PC-9 (cell line): ENCODE data around the gene GHRH. TPM values are rescaled to one million over a fixed set of nuclear protein-coding genes. Genes with fewer than 3 reads are reported as not detected.

Experiments
- BruUV-seq: library from RNA; stranded (reverse); fragments of 400-500 nt; replicated peaks from 2 replicates; lab custom pipeline; 2021; lab: Mats Ljungman, UMichigan
- CTCF ChIA-PET: fragments of 300-600 bp; sonication (Branson Sonifier 250); formaldehyde crosslinking; loops from one replicate; lab custom pipeline; 2022; ENCODE audit warnings: antibody characterized with exemption; lab: Charles Lee
- POLR2A ChIA-PET: fragments of 300-600 bp; sonication (Branson Sonifier 250); formaldehyde crosslinking; loops from one replicate; lab custom pipeline; 2022; ENCODE audit warnings: antibody characterized with exemption; ENCODE audit not compliant: unreplicated experiment; lab: Charles Lee
- DNase-seq, 2 experiments: peaks; one replicate each; pipeline versions ENCODE4 v3.0.0 to v3.0.0-alpha.2; 2015 to 2022; ENCODE audit warnings: mixed read lengths in 1 of 2
- H2AFZ ChIP-seq: fragments of 200-600 bp; sonication (generic); 2 replicates; pipeline ENCODE4 v1.8.1; 2017; ENCODE audit warnings: antibody characterized with exemption
- H3F3A ChIP-seq: fragments of 200-600 bp; sonication (generic); 2 replicates; pipeline ENCODE4 v1.8.1; 2017; ENCODE audit warnings: antibody characterized with exemption, mild to moderate bottlenecking, low read depth; ENCODE audit not compliant: insufficient read depth
- H3K27ac ChIP-seq: fragments of 200-600 bp; sonication (generic); 2 replicates; pipeline ENCODE4 v1.6.1; 2016; ENCODE audit warnings: mixed run types
- H3K27me3 ChIP-seq: fragments of 200-600 bp; sonication (generic); 2 replicates; pipeline ENCODE4 v1.6.1; 2016; ENCODE audit warnings: low read depth, mixed run types; ENCODE audit not compliant: insufficient read depth
- H3K36me3 ChIP-seq: fragments of 200-600 bp; sonication (generic); 2 replicates; pipeline ENCODE4 v1.6.1; 2016; ENCODE audit warnings: low read depth, mixed run types
- H3K4me1 ChIP-seq: fragments of 200-600 bp; sonication (generic); replicated peaks from 2 replicates; pipeline ENCODE4 v1.6.1; 2016; ENCODE audit warnings: mixed run types; ENCODE audit not compliant: insufficient read depth
- H3K4me2 ChIP-seq: fragments of 200-600 bp; sonication (generic); 2 replicates; pipeline ENCODE4 v1.6.1; 2017; ENCODE audit warnings: mixed run types
- H3K4me3 ChIP-seq: fragments of 200-600 bp; sonication (generic); 2 replicates; pipeline ENCODE4 v1.6.1; 2016; ENCODE audit warnings: mixed run types
- H3K79me2 ChIP-seq: fragments of 200-600 bp; sonication (generic); 2 replicates; pipeline ENCODE4 v1.6.1; 2017; ENCODE audit warnings: low read depth, mixed run types
- H3K9me2 ChIP-seq: fragments of 200-600 bp; sonication (generic); 2 replicates; pipeline ENCODE4 v1.8.1; 2017; ENCODE audit warnings: mild to moderate bottlenecking; ENCODE audit not compliant: insufficient read depth
- H3K9me3 ChIP-seq: fragments of 200-600 bp; sonication (generic); 2 replicates; pipeline ENCODE4 v1.8.1; 2016; ENCODE audit warnings: low read depth; ENCODE audit not compliant: insufficient read depth
- H4K20me1 ChIP-seq: fragments of 200-600 bp; sonication (generic); 2 replicates; pipeline ENCODE4 v1.8.1; 2017; ENCODE audit not compliant: insufficient read depth
- EZH2 ChIP-seq: fragments of 200-600 bp; sonication (generic); IDR thresholded peaks from 2 replicates; pipeline ENCODE4 v1.8.0; 2017; ENCODE audit warnings: antibody characterized with exemption, low read depth
- intact Hi-C: fragments of 100-400 bp; cut with micrococcal nuclease; formaldehyde crosslinking; loops from one replicate; pipeline ENCODE4 v1.10.0; 2022; ENCODE audit not compliant: unreplicated experiment
- total RNA-seq: library from RNA; stranded (reverse); gene quantifications from 2 replicates; pipeline ENCODE4 v1.2.3, GENCODE V29; 2021
- TF ChIP-seq, protein P1 (sequence below): fragments of 200-600 bp; sonication (generic); conservative IDR thresholded peaks from 2 replicates; pipeline ENCODE4 v1.6.1; 2017; ENCODE audit warnings: mixed run types, antibody characterized with exemption, mild to moderate bottlenecking, moderate library complexity

Gene GHRH
- total RNA-seq, 1 experiment from 2014 or later, result not detected

DNA sequence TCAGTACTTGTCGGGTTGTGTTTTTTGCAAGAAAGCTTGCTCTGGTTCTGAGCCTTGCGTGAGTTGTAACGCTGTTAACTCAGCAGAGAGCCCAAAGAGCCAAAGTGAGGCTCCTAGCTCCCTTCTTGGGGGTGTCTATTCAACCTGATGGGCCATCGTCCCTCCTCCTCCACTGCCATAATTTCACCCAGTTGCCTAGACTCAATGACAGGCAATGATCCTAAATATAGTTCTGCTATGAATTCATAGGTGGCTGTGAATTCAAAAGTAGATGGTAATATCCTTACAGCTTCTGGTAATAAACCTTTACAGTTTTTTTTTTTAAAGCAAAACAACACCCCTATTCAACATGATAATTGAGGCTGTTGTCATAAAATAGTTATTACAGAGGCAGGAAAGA, 39.5 kb downstream of the GHRH start:
- TF ChIP-seq EZH2, result no peak
- TF ChIP-seq, protein P1, sequence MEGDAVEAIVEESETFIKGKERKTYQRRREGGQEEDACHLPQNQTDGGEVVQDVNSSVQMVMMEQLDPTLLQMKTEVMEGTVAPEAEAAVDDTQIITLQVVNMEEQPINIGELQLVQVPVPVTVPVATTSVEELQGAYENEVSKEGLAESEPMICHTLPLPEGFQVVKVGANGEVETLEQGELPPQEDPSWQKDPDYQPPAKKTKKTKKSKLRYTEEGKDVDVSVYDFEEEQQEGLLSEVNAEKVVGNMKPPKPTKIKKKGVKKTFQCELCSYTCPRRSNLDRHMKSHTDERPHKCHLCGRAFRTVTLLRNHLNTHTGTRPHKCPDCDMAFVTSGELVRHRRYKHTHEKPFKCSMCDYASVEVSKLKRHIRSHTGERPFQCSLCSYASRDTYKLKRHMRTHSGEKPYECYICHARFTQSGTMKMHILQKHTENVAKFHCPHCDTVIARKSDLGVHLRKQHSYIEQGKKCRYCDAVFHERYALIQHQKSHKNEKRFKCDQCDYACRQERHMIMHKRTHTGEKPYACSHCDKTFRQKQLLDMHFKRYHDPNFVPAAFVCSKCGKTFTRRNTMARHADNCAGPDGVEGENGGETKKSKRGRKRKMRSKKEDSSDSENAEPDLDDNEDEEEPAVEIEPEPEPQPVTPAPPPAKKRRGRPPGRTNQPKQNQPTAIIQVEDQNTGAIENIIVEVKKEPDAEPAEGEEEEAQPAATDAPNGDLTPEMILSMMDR, result no peak
- H3K4me3 ChIP-seq, result no peak overlapping the region
- H3K4me2 ChIP-seq, result no peak overlapping the region
- POLR2A ChIA-PET, result no interaction called here
- H3K9me3 ChIP-seq, result no peaks in the 10 kb centered on the region
- no peaks in the 10 kb centered on the region for H3K9me2 ChIP-seq
- H3K36me3 ChIP-seq, result peaks cover 35% of the 10 kb centered on the region
- no peak overlapping the region for H2AFZ ChIP-seq
- no peaks in the 10 kb centered on the region for H3K79me2 ChIP-seq
- H3F3A ChIP-seq, result no peaks in the 10 kb centered on the region
- no peak for DNase-seq
- peaks cover 5% of the 10 kb centered on the region; the same call in 1 of the 2 replicates for H4K20me1 ChIP-seq
- intact Hi-C loops, result no loop called here
- no peak overlapping the region for H3K27ac ChIP-seq
- H3K27me3 ChIP-seq, result no peaks in the 10 kb centered on the region
- CTCF ChIA-PET, result interaction anchor here (0.8 kb wide), 1 partner anchor 30 kb away, joined by 3 read pairs; no protein-coding TSS in a partner anchor
- H3K4me1 ChIP-seq, result no peaks in the 10 kb centered on the region
- BruUV-seq, result no TSS peak

DNA sequence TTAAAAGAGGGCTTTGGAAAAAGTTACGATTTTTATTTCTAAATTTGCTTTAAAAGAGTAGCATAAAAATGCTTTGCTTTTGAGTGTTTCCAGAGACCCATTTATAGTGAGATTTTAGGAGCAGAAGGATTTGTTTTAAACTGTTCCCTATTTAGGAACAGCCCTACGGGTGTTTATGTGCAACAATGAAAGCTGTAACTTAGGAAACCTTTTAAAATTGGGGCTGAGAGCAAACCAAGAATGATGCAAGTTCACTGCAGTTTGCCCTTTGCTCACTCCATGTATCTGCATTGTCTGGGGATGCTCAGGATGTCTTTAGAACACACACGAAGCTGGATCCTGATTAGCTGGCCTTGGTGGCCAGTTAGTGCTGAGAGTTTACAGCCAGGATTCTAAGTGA, 40.9 kb downstream of the GHRH start:
- no peaks in the 10 kb centered on the region for H3F3A ChIP-seq
- no peaks in the 10 kb centered on the region for H3K9me3 ChIP-seq
- no peak overlapping the region for H3K4me2 ChIP-seq
- no TSS peak for BruUV-seq
- ChIA-PET POLR2A (no interaction called here), CTCF (interaction anchor here (0.6 kb wide), 1 partner anchor 1173 kb away, joined by 3 read pairs; no protein-coding TSS in a partner anchor)
- H3K79me2 ChIP-seq, result no peaks in the 10 kb centered on the region
- H3K4me3 ChIP-seq, result no peak overlapping the region
- no peak for TF ChIP-seq EZH2
- TF ChIP-seq, protein P1, result no peak
- no peak overlapping the region for H2AFZ ChIP-seq
- H3K9me2 ChIP-seq, result no peaks in the 10 kb centered on the region
- intact Hi-C loops, result no loop called here
- peaks cover 32% of the 10 kb centered on the region for H3K36me3 ChIP-seq
- no peaks in the 10 kb centered on the region for H4K20me1 ChIP-seq
- no peaks in the 10 kb centered on the region for H3K27me3 ChIP-seq
- no peaks in the 10 kb centered on the region for H3K4me1 ChIP-seq
- H3K27ac ChIP-seq, result no peak overlapping the region
- no peak for DNase-seq

- no peaks in the 10 kb centered on the region; the same call in 1 of the 2 replicates for H3F3A ChIP-seq
- no peak overlapping the region for H3K4me3 ChIP-seq
- no peak overlapping the region for H3K4me2 ChIP-seq
- H3K79me2 ChIP-seq, result no peaks in the 10 kb centered on the region
- no peaks in the 10 kb centered on the region for H3K27me3 ChIP-seq
- intact Hi-C loops, result no loop called here
- no peaks in the 10 kb centered on the region for H3K9me3 ChIP-seq
- no peak for DNase-seq
- BruUV-seq, result no TSS peak
- POLR2A ChIA-PET, result no interaction called here
- H3K9me2 ChIP-seq, result no peaks in the 10 kb centered on the region
- H3K36me3 ChIP-seq, result peaks cover 35% of the 10 kb centered on the region
- CTCF ChIA-PET, result no interaction called here
- H4K20me1 ChIP-seq, result peaks cover 7% of the 10 kb centered on the region; the same call in 1 of the 2 replicates
- no peak overlapping the region for H2AFZ ChIP-seq
- no peaks in the 10 kb centered on the region for H3K4me1 ChIP-seq
- TF ChIP-seq EZH2, result no peak
- TF ChIP-seq, protein P1, result no peak
- H3K27ac ChIP-seq, result no peak overlapping the region
Observed at GRCh38 chr20:37219751-37220668, 41.6 kb downstream of the GHRH start.
